Stimulated activated naive CD4-positive, alpha-beta T cell (primary cell): Measurements from ENCODE around the gene LSM11.
"Not testable (repeated sequence)": the region's sequence is repeated elsewhere in the genome, so short reads cannot be mapped to it uniquely, and the experiment has no call there.

Experiments used
- DNase-seq, 6 experiments: peaks; one replicate each; lab custom pipeline; 2025; lab: John Stamatoyannopoulos, UW

Gene LSM11

GRCh38 chr5:157743163-157744050 lies at the start of gene LSM11:
Gene LSM11, plus strand, starts transcription at chr5:157743712. Its CDS starts 39 bp downstream, at chr5:157743751.
- peak; percentile 77 to 96 (median 88) for DNase-seq

- not testable (repeated sequence) for DNase-seq
These were observed 49.7 kb upstream of the LSM11 start for GRCh38 chr5:157693816-157694215.

GRCh38 chr5:157696154-157696553 lies 47.4 kb upstream of the LSM11 start:
- DNase-seq = not testable (repeated sequence)

GRCh38 chr5:157698674-157699073 lies 44.8 kb upstream of the LSM11 start:
- not testable (repeated sequence) for DNase-seq

GRCh38 chr5:157703736-157704135 lies 39.8 kb upstream of the LSM11 start:
- no peak for DNase-seq

- no peak for DNase-seq
These were observed 34.6 kb upstream of the LSM11 start for GRCh38 chr5:157708866-157709265.

GRCh38 chr5:157709346-157709745 lies 34.2 kb upstream of the LSM11 start:
- no peak for DNase-seq

- no peak for DNase-seq
These were observed 33.1 kb upstream of the LSM11 start for GRCh38 chr5:157710431-157710830.

GRCh38 chr5:157710882-157711281 lies 32.6 kb upstream of the LSM11 start:
- no peak for DNase-seq

GRCh38 chr5:157713830-157714595 lies 29.5 kb upstream of the LSM11 start:
- no peak for DNase-seq

GRCh38 chr5:157714596-157714864 lies 29.0 kb upstream of the LSM11 start:
- no peak for DNase-seq

GRCh38 chr5:157718519-157718918 lies 25.0 kb upstream of the LSM11 start:
- DNase-seq = peak in 2 of 6 experiments; percentile 15 to 34

GRCh38 chr5:157719245-157719644 lies 24.3 kb upstream of the LSM11 start:
- DNase-seq = no peak

- DNase-seq = no peak
These were observed 22.4 kb upstream of the LSM11 start for GRCh38 chr5:157721159-157721558.

GRCh38 chr5:157722895-157723294 lies 20.6 kb upstream of the LSM11 start:
- DNase-seq = not testable (repeated sequence)

GRCh38 chr5:157726607-157727006 lies 16.9 kb upstream of the LSM11 start:
- DNase-seq = not testable (repeated sequence)

GRCh38 chr5:157727858-157728257 lies 15.7 kb upstream of the LSM11 start:
- not testable (repeated sequence) for DNase-seq

GRCh38 chr5:157729858-157730257 lies 13.7 kb upstream of the LSM11 start:
- no peak for DNase-seq

GRCh38 chr5:157730900-157731271 lies 12.6 kb upstream of the LSM11 start:
- DNase-seq = no peak

- DNase-seq = peak; percentile 92 to 98 (median 96)
These were observed 12.0 kb upstream of the LSM11 start, which contains the start of gene THG1L for GRCh38 chr5:157731272-157732129. Gene THG1L, plus strand, starts transcription at chr5:157731420. Its CDS starts 21 bp downstream, at chr5:157731441.

GRCh38 chr5:157732130-157732514 lies 11.4 kb upstream of the LSM11 start:
- no peak for DNase-seq

- no peak for DNase-seq
These were observed 10.8 kb upstream of the LSM11 start for GRCh38 chr5:157732596-157733262.
